Measurements from ENCODE around the gene NFIB.

- no peak for TF ChIP-seq CTCF (IDR thresholded peaks at IDR 0.05; ENCODE audit: low read length)
- TF ChIP-seq EZH2phosphoT487 (IDR thresholded peaks at IDR 0.05; ENCODE audit: low read length) = no peak
Measured at GRCh38 chr9:14052359-14052758, 261.6 kb downstream of the NFIB start.
